CD4-positive, alpha-beta T cell (primary cell): ENCODE measurements around the gene FBLN1. TPM values are rescaled to one million over a fixed set of nuclear protein-coding genes. Genes with fewer than 3 reads are reported as not detected.
A peak's percentile ranks its signal among the peaks of the same experiment; 100 is the strongest.

Experiments
- ATAC-seq: fragments of 200-7000 bp; cut with Tn5 transposase; one replicate; pipeline ENCODE4 v1.10.0; 2022; ENCODE audit warnings: mild to moderate bottlenecking; ENCODE audit not compliant: poor library complexity
- CTCF ChIA-PET: fragments of 350-600 bp; sonication (Branson Sonifier 250); formaldehyde crosslinking; loops from one replicate; lab custom pipeline; 2021; ENCODE audit warnings: antibody characterized with exemption, inconsistent platforms; lab: Charles Lee
- POLR2A ChIA-PET: fragments of 350-600 bp; sonication (Branson Sonifier 250); formaldehyde crosslinking; loops from one replicate; lab custom pipeline; 2021; ENCODE audit warnings: antibody characterized with exemption, inconsistent platforms; lab: Charles Lee
- DNase-seq, 14 experiments: peaks; one replicate each; pipeline ENCODE4 v3.0.0-alpha.2; 2013 to 2020; ENCODE audit warnings: mixed read lengths in 2 of 14
- H3K27ac ChIP-seq, 2 donors: one replicate each; pipeline versions ENCODE4 v1.5.1 to v1.7.0; 2013; ENCODE audit warnings: low read length in 2 of 2, low read depth in 1 of 2, mild to moderate bottlenecking in 1 of 2
- H3K27me3 ChIP-seq, 2 experiments: 1 replicate in 1 of 2; 2 replicates in 1 of 2; pipeline versions ENCODE4 v1.6.1 to v1.7.0; 2013; ENCODE audit warnings: low read length in 2 of 2, control low read depth in 1 of 2, mild to moderate bottlenecking in 1 of 2, moderate library complexity in 1 of 2; ENCODE audit not compliant: insufficient read depth in 2 of 2, control insufficient read depth in 1 of 2
- H3K36me3 ChIP-seq: one replicate; pipeline ENCODE4 v1.6.1; 2013; ENCODE audit warnings: low read length, control low read depth; ENCODE audit not compliant: insufficient read depth
- H3K4me1 ChIP-seq: one replicate; pipeline ENCODE4 v1.6.1; 2013; ENCODE audit warnings: low read length, control low read depth; ENCODE audit not compliant: insufficient read depth
- H3K4me3 ChIP-seq: one replicate; pipeline ENCODE4 v1.5.1; 2013; ENCODE audit warnings: mild to moderate bottlenecking, low read length, moderate library complexity
- H3K9me3 ChIP-seq, 2 experiments: 1 replicate in 1 of 2; 2 replicates in 1 of 2; pipeline versions ENCODE4 v1.6.1 to v1.7.0; 2013; ENCODE audit warnings: low read length in 2 of 2, mild to moderate bottlenecking in 2 of 2, control low read depth in 1 of 2, moderate library complexity in 1 of 2; ENCODE audit not compliant: control insufficient read depth in 1 of 2, insufficient read depth in 1 of 2
- H3K27ac Mint-ChIP-seq: one replicate; pipeline ENCODE4 v1.8.0; 2020; ENCODE audit warnings: mixed read lengths
- H3K27me3 Mint-ChIP-seq: one replicate; pipeline ENCODE4 v1.8.0; 2021; ENCODE audit warnings: mixed read lengths
- H3K36me3 Mint-ChIP-seq: one replicate; pipeline ENCODE4 v1.8.0; 2021; ENCODE audit warnings: low read depth, mixed read lengths
- H3K4me1 Mint-ChIP-seq: one replicate; pipeline ENCODE4 v1.8.0; 2021; ENCODE audit warnings: low read depth, mixed read lengths
- H3K4me3 Mint-ChIP-seq: one replicate; pipeline ENCODE4 v1.8.0; 2020; ENCODE audit warnings: mild to moderate bottlenecking, mixed read lengths
- H3K9me3 Mint-ChIP-seq: one replicate; pipeline ENCODE4 v1.8.0; 2020; ENCODE audit warnings: mixed read lengths
- CTCF ChIP-seq: fragments of 200-600 bp; IDR thresholded peaks from one replicate; pipeline ENCODE4 v1.8.0; 2022; ENCODE audit warnings: antibody characterized with exemption, mild to moderate bottlenecking
- intact Hi-C, 2 experiments: fragments of 100-400 bp; cut with DNase I in 1 of 2; cut with micrococcal nuclease in 1 of 2; formaldehyde crosslinking; loops; one replicate each; pipeline versions ENCODE4 v1.15.1 to v1.9.0; 2023 to 2025; cut with DNase I, micrococcal nuclease
- total RNA-seq, 174 experiments: library from RNA in 2 of 174; stranded (reverse) in 2 of 174; gene quantifications; one replicate each; pipeline ENCODE4 v1.2.3 and lab custom pipeline; 2021 to 2026

Gene FBLN1
- total RNA-seq, 2 experiments from 2014 or later, result not detected

DNA sequence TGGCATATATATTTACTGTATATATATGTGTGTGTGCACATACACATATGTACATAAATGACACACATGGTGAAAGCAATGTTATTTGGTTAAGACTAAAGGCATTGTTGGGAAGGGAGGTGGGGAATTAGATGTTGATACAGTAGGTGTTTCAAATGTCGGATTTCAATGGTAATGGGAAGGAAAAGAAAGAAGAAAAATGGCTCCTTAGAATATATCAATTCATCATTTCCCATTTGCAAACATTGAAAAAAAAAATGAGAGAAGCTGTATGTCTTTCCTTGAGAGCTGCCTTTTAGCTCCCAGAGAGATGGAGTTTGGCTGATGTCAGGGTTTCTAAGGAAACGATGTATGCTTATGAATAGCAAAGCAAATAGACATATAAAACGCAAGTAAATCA, 135.5 kb downstream of the FBLN1 start:
- no peak for TF ChIP-seq CTCF
- intact Hi-C loops, result no loop called here
- no peaks in the 10 kb centered on the region for H3K4me1 Mint-ChIP-seq
- H3K27me3 Mint-ChIP-seq, result peaks cover 88% of the 10 kb centered on the region
- ATAC-seq, result no peak
- H3K36me3 Mint-ChIP-seq, result no peaks in the 10 kb centered on the region
- ChIA-PET POLR2A (no interaction called here), CTCF (no interaction called here)
- peaks cover 0 to 8% of the 10 kb centered on the region in 2 experiments for H3K9me3 ChIP-seq
- no peaks in the 10 kb centered on the region for H3K36me3 ChIP-seq
- H3K4me3 Mint-ChIP-seq, result no peak overlapping the region
- H3K9me3 Mint-ChIP-seq, result no peaks in the 10 kb centered on the region
- peaks cover 17% of the 10 kb centered on the region for H3K4me1 ChIP-seq
- H3K27ac Mint-ChIP-seq, result no peak overlapping the region
- no peak for DNase-seq
- H3K27ac ChIP-seq, result no peak overlapping the region
- H3K27me3 ChIP-seq, result peaks cover 14 to 32% of the 10 kb centered on the region in 2 experiments
- no peak overlapping the region for H3K4me3 ChIP-seq

DNA sequence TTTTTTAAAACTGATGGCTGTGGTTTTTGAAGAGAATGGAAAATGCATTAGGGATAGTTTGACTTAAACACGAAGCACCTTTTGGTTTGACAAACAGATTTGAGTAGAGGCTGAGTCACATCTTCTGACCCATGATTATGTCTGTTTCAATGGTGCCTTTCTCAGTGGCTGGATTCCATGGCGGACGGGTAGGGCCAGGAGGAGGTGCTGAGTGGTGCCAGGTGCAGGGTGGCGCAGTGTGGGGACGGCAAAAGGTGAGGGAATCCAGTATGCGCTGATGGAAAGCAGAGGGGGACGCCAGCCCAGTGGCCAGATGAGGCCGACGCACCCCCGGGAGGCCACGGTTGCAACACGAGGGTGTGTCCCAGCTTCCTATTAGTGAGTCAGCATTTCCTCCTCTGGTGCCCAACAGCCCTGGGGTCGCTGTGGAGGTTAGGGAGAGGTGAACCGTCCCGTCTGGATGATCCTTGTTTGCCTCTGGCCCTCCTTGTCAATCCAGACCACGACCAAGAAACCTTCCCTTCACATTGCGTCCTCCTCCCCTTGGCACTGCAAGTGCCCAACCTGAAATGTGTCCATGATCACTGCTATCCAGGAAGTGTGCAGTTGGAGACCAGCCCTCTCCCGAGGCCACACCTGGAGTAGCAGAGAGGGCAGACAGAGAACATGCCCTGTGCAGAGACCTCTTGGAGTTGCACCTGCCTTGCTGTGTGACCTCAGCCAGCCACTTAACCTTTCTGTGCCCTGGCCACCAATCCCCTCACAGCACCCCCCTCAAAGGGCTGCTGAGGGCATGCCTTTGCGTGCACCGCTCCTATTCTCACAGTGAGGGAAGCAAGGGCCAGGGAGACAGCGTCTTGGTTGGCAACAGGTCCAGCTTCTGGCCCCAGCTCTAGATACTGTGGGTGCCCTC, 136.4 kb downstream of the FBLN1 start:
- Mint-ChIP-seq H3K27ac (no peak overlapping the region), H3K4me1 (no peaks in the 10 kb centered on the region), H3K4me3 (no peak overlapping the region), H3K27me3 (peaks cover 80% of the 10 kb centered on the region), H3K36me3 (no peaks in the 10 kb centered on the region), H3K9me3 (no peaks in the 10 kb centered on the region)
- no peak for ATAC-seq
- ChIA-PET POLR2A (no interaction called here), CTCF (no interaction called here)
- Histone ChIP-seq H3K4me1 (peaks cover 17% of the 10 kb centered on the region), H3K27ac (no peak overlapping the region), H3K27me3 (peaks cover 15 to 32% of the 10 kb centered on the region in 2 experiments), H3K4me3 (no peak overlapping the region), H3K36me3 (no peaks in the 10 kb centered on the region), H3K9me3 (peaks cover 0 to 8% of the 10 kb centered on the region in 2 experiments)
- intact Hi-C loops, result no loop called here
- TF ChIP-seq CTCF, result no peak
- DNase-seq, result peak in 2 of 14 experiments; percentile 34 to 42

DNA sequence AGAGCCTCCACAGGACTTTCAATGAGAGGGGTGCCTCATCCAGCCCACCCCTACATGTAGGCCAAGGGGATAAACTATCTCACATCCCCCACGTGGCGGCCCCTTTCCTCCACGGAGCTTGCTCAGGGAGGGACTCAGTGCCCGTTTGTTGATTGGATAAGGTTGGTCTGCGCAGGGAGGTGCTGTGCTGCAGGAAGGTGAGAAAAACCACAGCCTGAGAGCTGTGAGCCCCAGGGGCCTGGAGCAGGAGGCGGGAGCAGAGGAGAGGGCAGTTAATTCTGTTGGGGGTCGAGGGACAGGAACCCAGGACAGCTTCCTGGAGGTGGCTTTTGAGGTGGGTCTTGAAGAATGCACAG, 137.0 kb downstream of the FBLN1 start:
- ChIA-PET CTCF (no interaction called here), POLR2A (no interaction called here)
- no peaks in the 10 kb centered on the region for H3K9me3 Mint-ChIP-seq
- intact Hi-C loops, result loop anchor here in 1 of 2 experiments (10.0 kb wide), 1 partner anchor 225 kb away; no protein-coding TSS in a partner anchor
- no peak overlapping the region for H3K27ac Mint-ChIP-seq
- Histone ChIP-seq H3K9me3 (peaks cover 0 to 8% of the 10 kb centered on the region in 2 experiments), H3K4me1 (peaks cover 17% of the 10 kb centered on the region), H3K27me3 (peaks cover 17 to 34% of the 10 kb centered on the region in 2 experiments), H3K36me3 (no peaks in the 10 kb centered on the region), H3K27ac (no peak overlapping the region), H3K4me3 (no peak overlapping the region)
- no peak overlapping the region for H3K4me3 Mint-ChIP-seq
- DNase-seq, result peak in 1 of 14 experiments; percentile 25
- no peak for TF ChIP-seq CTCF
- no peak for ATAC-seq
- H3K27me3 Mint-ChIP-seq, result peaks cover 79% of the 10 kb centered on the region
- H3K4me1 Mint-ChIP-seq, result no peaks in the 10 kb centered on the region
- no peaks in the 10 kb centered on the region for H3K36me3 Mint-ChIP-seq
